Astrocyte (in vitro differentiated cells and primary cell): Measurements from ENCODE around the gene RAET1L.
"Not testable (repeated sequence)": the region's sequence is repeated elsewhere in the genome, so short reads cannot be mapped to it uniquely, and the experiment has no call there.

Experiments
- EZH2 ChIP-seq: IDR thresholded peaks from 2 replicates; pipeline ENCODE4 v1.6.1; 2012; ENCODE audit warnings: mild to moderate bottlenecking, low read length, inconsistent platforms; ENCODE audit not compliant: insufficient read depth
- TF ChIP-seq, protein P1 (sequence below): IDR thresholded peaks from 2 replicates; pipeline ENCODE4 v1.5.1; 2011; ENCODE audit warnings: low read depth, mild to moderate bottlenecking, inconsistent platforms, low read length, moderate library complexity; ENCODE audit not compliant: insufficient read depth

DNA sequence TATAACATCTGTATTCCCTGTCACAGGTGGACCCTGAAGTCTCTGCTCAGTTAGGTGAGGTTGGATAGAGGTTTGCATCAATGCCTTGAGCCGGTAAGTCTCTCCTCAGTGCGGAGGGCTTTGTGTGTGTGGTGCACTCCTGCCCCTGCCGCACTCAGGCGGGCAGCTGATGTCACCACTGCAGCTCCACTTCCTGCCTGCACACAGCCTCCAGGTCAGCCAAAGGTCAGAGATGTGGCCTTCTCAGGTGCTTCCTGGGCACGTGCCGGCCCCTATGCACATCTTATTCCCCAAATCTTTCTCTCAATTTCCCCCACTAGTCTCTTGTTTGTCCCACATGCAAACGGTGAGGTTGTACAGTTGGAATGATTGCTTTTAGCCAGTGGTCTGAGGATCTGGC, 34.6 kb upstream of the RAET1L start:
- TF ChIP-seq, protein P1, sequence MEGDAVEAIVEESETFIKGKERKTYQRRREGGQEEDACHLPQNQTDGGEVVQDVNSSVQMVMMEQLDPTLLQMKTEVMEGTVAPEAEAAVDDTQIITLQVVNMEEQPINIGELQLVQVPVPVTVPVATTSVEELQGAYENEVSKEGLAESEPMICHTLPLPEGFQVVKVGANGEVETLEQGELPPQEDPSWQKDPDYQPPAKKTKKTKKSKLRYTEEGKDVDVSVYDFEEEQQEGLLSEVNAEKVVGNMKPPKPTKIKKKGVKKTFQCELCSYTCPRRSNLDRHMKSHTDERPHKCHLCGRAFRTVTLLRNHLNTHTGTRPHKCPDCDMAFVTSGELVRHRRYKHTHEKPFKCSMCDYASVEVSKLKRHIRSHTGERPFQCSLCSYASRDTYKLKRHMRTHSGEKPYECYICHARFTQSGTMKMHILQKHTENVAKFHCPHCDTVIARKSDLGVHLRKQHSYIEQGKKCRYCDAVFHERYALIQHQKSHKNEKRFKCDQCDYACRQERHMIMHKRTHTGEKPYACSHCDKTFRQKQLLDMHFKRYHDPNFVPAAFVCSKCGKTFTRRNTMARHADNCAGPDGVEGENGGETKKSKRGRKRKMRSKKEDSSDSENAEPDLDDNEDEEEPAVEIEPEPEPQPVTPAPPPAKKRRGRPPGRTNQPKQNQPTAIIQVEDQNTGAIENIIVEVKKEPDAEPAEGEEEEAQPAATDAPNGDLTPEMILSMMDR = not testable (repeated sequence)
- TF ChIP-seq EZH2 = not testable (repeated sequence)
